GM12878 (cell line): ENCODE data around the gene RTN4RL1. TPM values are rescaled to one million over a fixed set of nuclear protein-coding genes. Genes with fewer than 3 reads are reported as not detected.
A peak's percentile ranks its signal among the peaks of the same experiment; 100 is the strongest.

ENCODE experiments used
- ATAC-seq: fragments of 200-7000 bp; cut with Tn5 transposase; 3 replicates; pipeline ENCODE4 v1.9.1; 2020; ENCODE audit warnings: mild to moderate bottlenecking, moderate library complexity
- BruUV-seq: library from RNA; stranded (reverse); fragments of 400-500 nt; replicated peaks from 2 replicates; lab custom pipeline; 2021; lab: Mats Ljungman, UMichigan
- CTCF ChIA-PET: fragments of 300-600 bp; sonication (Branson Sonifier 250); formaldehyde crosslinking; extraction: SDS; loops from one replicate; lab custom pipeline; 2021; ENCODE audit warnings: inconsistent platforms; lab: Yijun Ruan, JAX
- POLR2A ChIA-PET: fragments of 350-600 bp; formaldehyde crosslinking; extraction: SDS; loops from one replicate; lab custom pipeline; 2021; ENCODE audit warnings: inconsistent platforms; lab: Charles Lee
- RAD21 ChIA-PET: fragments of 300-600 bp; sonication (Branson Sonifier 250); formaldehyde crosslinking; loops from one replicate; lab custom pipeline; 2023; ENCODE audit warnings: antibody characterized with exemption; ENCODE audit not compliant: unreplicated experiment; lab: Charles Lee
- SMC1A ChIA-PET: fragments of 300-600 bp; sonication (Branson Sonifier 250); formaldehyde crosslinking; loops from one replicate; lab custom pipeline; 2023; ENCODE audit not compliant: unreplicated experiment, uncharacterized antibody; lab: Charles Lee
- DNase-seq: peaks from one replicate; pipeline ENCODE4 v3.0.0-alpha.2; 2011; ENCODE audit warnings: low read depth, low spot score
- FAIRE-seq: peaks from 3 replicates; lab custom pipeline; 2011; peaks lifted over from hg19 to GRCh38; lab: Jason Lieb, UNC
- H2AFZ ChIP-seq: 2 replicates; pipeline ENCODE4 v1.6.0; 2011; ENCODE audit warnings: low read depth, low read length, control low read depth; ENCODE audit not compliant: control insufficient read depth
- H3K27ac ChIP-seq: 2 replicates; pipeline ENCODE4 v1.5.1; 2011; ENCODE audit warnings: control low read depth; ENCODE audit not compliant: control insufficient read depth, insufficient read depth
- H3K27me3 ChIP-seq, 2 experiments: replicated peaks in 1 of 2; 2 replicates each; pipeline versions ENCODE4 v1.6.0 to v1.6.1; 2011; ENCODE audit warnings: low read length in 1 of 2; ENCODE audit not compliant: control insufficient read depth in 2 of 2, insufficient read depth in 2 of 2
- H3K36me3 ChIP-seq, 2 experiments: 2 replicates each; pipeline ENCODE4 v1.5.1; 2011; ENCODE audit warnings: low read length in 1 of 2; ENCODE audit not compliant: control insufficient read depth in 2 of 2, insufficient read depth in 2 of 2
- H3K4me1 ChIP-seq: 2 replicates; pipeline ENCODE4 v1.6.1; 2011; ENCODE audit warnings: mild to moderate bottlenecking, low read length, moderate library complexity, mixed read lengths; ENCODE audit not compliant: control insufficient read depth, insufficient read depth
- H3K4me2 ChIP-seq: 2 replicates; pipeline ENCODE4 v1.6.0; 2011; ENCODE audit warnings: control low read depth; ENCODE audit not compliant: control insufficient read depth, insufficient read depth
- H3K4me3 ChIP-seq: fragments of 200-600 bp; sonication (generic); 2 replicates; pipeline ENCODE4 v1.5.1; 2016
- H3K79me2 ChIP-seq: 2 replicates; pipeline ENCODE4 v1.6.0; 2011; ENCODE audit warnings: low read length; ENCODE audit not compliant: control insufficient read depth, insufficient read depth
- H3K9ac ChIP-seq: 2 replicates; pipeline ENCODE4 v1.8.0; 2011; ENCODE audit warnings: low read length, control low read depth, mixed read lengths; ENCODE audit not compliant: control insufficient read depth, insufficient read depth
- H3K9me3 ChIP-seq: replicated peaks from 3 replicates; pipeline ENCODE4 v1.5.1; 2011; ENCODE audit warnings: mild to moderate bottlenecking, low read length; ENCODE audit not compliant: control insufficient read depth, insufficient read depth
- H4K20me1 ChIP-seq: 2 replicates; pipeline ENCODE4 v1.6.0; 2011; ENCODE audit not compliant: control insufficient read depth, insufficient read depth
- GATAD2B ChIP-seq: fragments of 450-650 bp; conservative IDR thresholded peaks from 2 replicates; pipeline ENCODE4 v1.6.1; 2017; ENCODE audit warnings: low read depth, mild to moderate bottlenecking, moderate library complexity
- POLR2A ChIP-seq: IDR thresholded peaks from 2 replicates; pipeline ENCODE4 v1.6.1; 2011; ENCODE audit warnings: low read depth, mild to moderate bottlenecking, low read length
- REST ChIP-seq: IDR thresholded peaks from 2 replicates; pipeline ENCODE4 v1.6.1; 2012; ENCODE audit warnings: mild to moderate bottlenecking, low read depth, low read length
- WGBS: methylation state at CpG from one replicate; pipeline ENCODE4 v1.1.6; 2016; ENCODE audit warnings: low lambda C conversion rate; ENCODE audit not compliant: insufficient replicate concordance, insufficient coverage; ENCODE audit errors: missing lambda C conversion rate; 5-methylcytosine and 5-hydroxymethylcytosine counted together
- in situ Hi-C: fragments of 300-500 bp; cut with MboI; formaldehyde crosslinking; loops from 9 replicates; pipeline ENCODE4 v1.14.3; 2018; ENCODE audit warnings: mixed read lengths
- intact Hi-C: fragments of 100-400 bp; cut with micrococcal nuclease; formaldehyde crosslinking; loops from one replicate; pipeline ENCODE4 v1.14.2; 2022; ENCODE audit not compliant: unreplicated experiment
- polyA plus RNA-seq, 11 experiments: library from polyadenylated mRNA; depleted of rRNA in 4 of 11; unstranded in 6 of 11; stranded (reverse) in 5 of 11; fragments of >200 nt; fragmentation: Nextera tagmentation in 4 of 11; fragmentation: Illumina TruSeq in 1 of 11; extraction: Ambion mirVana in 4 of 11; extraction: Trizol in 1 of 11; gene quantifications; 1 replicate in 1 of 11; 2 replicates in 10 of 11; pipeline versions ENCODE4 v1.2.1 to v1.2.3, GENCODE V29; 2011 to 2016; ENCODE audit warnings: inconsistent platforms in 2 of 11, missing spikeins in 2 of 11, low read depth in 1 of 11
- total RNA-seq, 4 experiments: library from RNA; depleted of rRNA in 3 of 4; stranded (reverse); fragments of >200 nt in 3 of 4; fragmentation: Illumina TruSeq in 1 of 4; extraction: Trizol in 1 of 4; gene quantifications; 2 replicates each; pipeline versions ENCODE4 v1.2.1 to v1.2.3, GENCODE V29; 2013 to 2021

RTN4RL1 gene
- total and polyA plus RNA-seq, 10 of the 15 experiments (the other 5 are each of a cell fraction or from before 2014, with no cell fraction given) = 0.08 to 0.11 (median 0.10) TPM; not detected in 7

- Histone ChIP-seq H3K27ac (peak overlapping the region; percentile 46), H3K4me3 (no peak overlapping the region), H4K20me1 (no peaks in the 10 kb centered on the region), H3K4me2 (no peak overlapping the region; the same call in 1 of the 2 replicates), H3K4me1 (peaks cover 44% of the 10 kb centered on the region), H3K79me2 (no peaks in the 10 kb centered on the region), H3K9me3 (no peaks in the 10 kb centered on the region), H3K36me3 (peaks cover 18 to 21% of the 10 kb centered on the region in 2 experiments), H2AFZ (no peak overlapping the region), H3K27me3 (no peaks in the 10 kb centered on the region), H3K9ac (no peak overlapping the region)
- FAIRE-seq (no peak), ATAC-seq (no peak), DNase-seq (no peak)
- POLR2A ChIA-PET = interaction anchor here (1.8 to 12.5 kb wide), 2 partner anchors 9 to 19 kb away, joined by 7 to 148 read pairs; no protein-coding TSS in a partner anchor
- WGBS = 93% methylated on average over 15 of the region's 15 CpGs
- RAD21 ChIA-PET = interaction anchor here (0.6 to 4.7 kb wide), 10 partner anchors 8 to 199 kb away, joined by 3 to 85 read pairs (median 4); partner anchors contain the start of gene HIC1
- intact Hi-C loops = no loop called here
- BruUV-seq = no TSS peak
- TF ChIP-seq GATAD2B = no peak
- peak; percentile 48; the same call in 1 of the 2 replicates for TF ChIP-seq POLR2A
- CTCF ChIA-PET = interaction anchor here (0.9 to 8.5 kb wide), 8 partner anchors 12 to 216 kb away, joined by 3 to 77 read pairs (median 4); partner anchors contain the start of gene HIC1
- SMC1A ChIA-PET = interaction anchor here (0.8 to 6.1 kb wide), 15 partner anchors 10 to 184 kb away, joined by 3 to 107 read pairs (median 4); partner anchors contain the start of gene HIC1
- in situ Hi-C loops = loop anchor here (10.0 kb wide), 1 partner anchor 176 kb away; no protein-coding TSS in a partner anchor
These were observed 43.5 kb upstream of the RTN4RL1 start for GRCh38 chr17:2068519-2069051.

- no TSS peak for BruUV-seq
- in situ Hi-C loops = loop anchor here (10.0 kb wide), 1 partner anchor 177 kb away; no protein-coding TSS in a partner anchor
- intact Hi-C loops = no loop called here
- H3K4me1 ChIP-seq = peaks cover 48% of the 10 kb centered on the region
- H3K9ac ChIP-seq = no peak overlapping the region
- H2AFZ ChIP-seq = no peak overlapping the region
- RAD21 ChIA-PET = interaction anchor here (0.6 to 4.7 kb wide), 5 partner anchors 13 to 199 kb away, joined by 3 to 85 read pairs (median 5); partner anchors contain the start of gene HIC1
- peaks cover 18 to 24% of the 10 kb centered on the region in 2 experiments for H3K36me3 ChIP-seq
- no peaks in the 10 kb centered on the region for H3K79me2 ChIP-seq
- no peak overlapping the region for H3K27ac ChIP-seq
- TF ChIP-seq POLR2A (peak; percentile 3; the same call in 1 of the 2 replicates), REST (no peak)
- H3K9me3 ChIP-seq = no peaks in the 10 kb centered on the region
- no peak overlapping the region for H3K4me3 ChIP-seq
- SMC1A ChIA-PET = interaction anchor here (1.0 to 6.1 kb wide), 8 partner anchors 10 to 184 kb away, joined by 3 to 107 read pairs (median 14); no protein-coding TSS in a partner anchor
- WGBS = over 99% methylated on average over 6 of the region's 6 CpGs
- DNase-seq (no peak), ATAC-seq (no peak), FAIRE-seq (no peak)
- no peaks in the 10 kb centered on the region for H3K27me3 ChIP-seq
- no peak overlapping the region for H3K4me2 ChIP-seq
- CTCF ChIA-PET = interaction anchor here (1.0 to 8.5 kb wide), 4 partner anchors 11 to 203 kb away, joined by 3 to 77 read pairs (median 43); partner anchors contain the start of gene HIC1
- POLR2A ChIA-PET = interaction anchor here (1.8 to 12.5 kb wide), 2 partner anchors 9 to 19 kb away, joined by 7 to 148 read pairs; no protein-coding TSS in a partner anchor
- no peaks in the 10 kb centered on the region for H4K20me1 ChIP-seq
These were observed 42.9 kb upstream of the RTN4RL1 start for GRCh38 chr17:2068031-2068518.
